Activated CD4-positive, alpha-beta T cell treated with anti-CD3 and anti-CD28 coated beads for 48 hours (primary cell): ENCODE measurements around the gene NTSR1.

Experiments used
- DNase-seq: peaks from one replicate; pipeline ENCODE4 v3.0.0-alpha.2; 2020

Gene NTSR1

GRCh38 chr20:62695448-62696414 is 12.9 kb upstream of the NTSR1 start:
- no peak for DNase-seq

- no peak for DNase-seq
Observed at GRCh38 chr20:62696434-62696957, 12.1 kb upstream of the NTSR1 start.

GRCh38 chr20:62696989-62697388 is 11.6 kb upstream of the NTSR1 start:
- DNase-seq = no peak

- no peak for DNase-seq
Observed at GRCh38 chr20:62697468-62697912, 11.1 kb upstream of the NTSR1 start.

GRCh38 chr20:62698231-62698630 is 10.4 kb upstream of the NTSR1 start:
- no peak for DNase-seq

GRCh38 chr20:62699296-62699695 is 9.3 kb upstream of the NTSR1 start:
- no peak for DNase-seq

- DNase-seq = no peak
Observed at GRCh38 chr20:62699741-62700140, 8.9 kb upstream of the NTSR1 start.

- DNase-seq = no peak
Observed at GRCh38 chr20:62700261-62700930, 8.2 kb upstream of the NTSR1 start.

- DNase-seq = no peak
Observed at GRCh38 chr20:62701161-62702012, 7.2 kb upstream of the NTSR1 start.

GRCh38 chr20:62702013-62702300 is 6.7 kb upstream of the NTSR1 start:
- no peak for DNase-seq

- peak; percentile 46 for DNase-seq
Observed at GRCh38 chr20:62702895-62703852, 5.5 kb upstream of the NTSR1 start.

- no peak for DNase-seq
Observed at GRCh38 chr20:62703853-62704228, 4.8 kb upstream of the NTSR1 start.

- DNase-seq = no peak
Observed at GRCh38 chr20:62704341-62704948, 4.2 kb upstream of the NTSR1 start.

GRCh38 chr20:62705627-62706026 is 3.0 kb upstream of the NTSR1 start:
- DNase-seq = no peak

- no peak for DNase-seq
Observed at GRCh38 chr20:62706344-62706743, 2.3 kb upstream of the NTSR1 start.

GRCh38 chr20:62706857-62707256 is 1.8 kb upstream of the NTSR1 start:
- DNase-seq = no peak

- DNase-seq = no peak
Observed at GRCh38 chr20:62707276-62707920, 1.2 kb upstream of the NTSR1 start.

- peak; percentile 57 for DNase-seq
Observed at GRCh38 chr20:62707921-62708521, 615 bp upstream of the NTSR1 start.

GRCh38 chr20:62709537-62709905 is 885 bp downstream of the NTSR1 start:
- no peak for DNase-seq

GRCh38 chr20:62710221-62710885 is 1.7 kb downstream of the NTSR1 start:
- no peak for DNase-seq
